BLaER1 treated with 17β-estradiol and CSF1 and Interleukin-3, amounts not matched to agents 10 nM and 100 nM (cell line): ENCODE measurements around the gene DIP2C.
"Not testable (repeated sequence)": the region's sequence is repeated elsewhere in the genome, so short reads cannot be mapped to it uniquely, and the experiment has no call there.

Source experiments
- H3K27ac ChIP-seq, 11 experiments: shearing (Covaris generic); formaldehyde crosslinking; 2 replicates each; pipeline ENCODE4 v1.8.1; 2022
- H3K27me3 ChIP-seq, 11 experiments: shearing (Covaris generic); formaldehyde crosslinking; 2 replicates each; pipeline ENCODE4 v1.8.1; 2022
- H3K36me3 ChIP-seq, 11 experiments: shearing (Covaris generic); formaldehyde crosslinking; 2 replicates each; pipeline ENCODE4 v1.8.1; 2022
- H3K4me1 ChIP-seq, 10 experiments: shearing (Covaris generic); formaldehyde crosslinking; 2 replicates each; pipeline ENCODE4 v1.8.1; 2022
- H3K4me2 ChIP-seq, 11 experiments: shearing (Covaris generic); formaldehyde crosslinking; 2 replicates each; pipeline ENCODE4 v1.8.1; 2022
- H3K4me3 ChIP-seq, 10 experiments: shearing (Covaris generic); formaldehyde crosslinking; 2 replicates each; pipeline ENCODE4 v1.8.1; 2022
- H3K9ac ChIP-seq, 11 experiments: shearing (Covaris generic); formaldehyde crosslinking; 2 replicates each; pipeline ENCODE4 v1.8.1; 2022
- H3K9me3 ChIP-seq, 11 experiments: shearing (Covaris generic); formaldehyde crosslinking; replicated peaks in 1 of 11; 2 replicates each; pipeline ENCODE4 v1.8.1; 2022
- H4K20me1 ChIP-seq, 11 experiments: shearing (Covaris generic); formaldehyde crosslinking; 2 replicates each; pipeline ENCODE4 v1.8.1; 2022
- Cebpa-rat ChIP-seq, 11 experiments: shearing (Covaris generic); IDR thresholded peaks; 2 replicates each; pipeline ENCODE4 v1.8.1; 2022

The DIP2C gene

DNA sequence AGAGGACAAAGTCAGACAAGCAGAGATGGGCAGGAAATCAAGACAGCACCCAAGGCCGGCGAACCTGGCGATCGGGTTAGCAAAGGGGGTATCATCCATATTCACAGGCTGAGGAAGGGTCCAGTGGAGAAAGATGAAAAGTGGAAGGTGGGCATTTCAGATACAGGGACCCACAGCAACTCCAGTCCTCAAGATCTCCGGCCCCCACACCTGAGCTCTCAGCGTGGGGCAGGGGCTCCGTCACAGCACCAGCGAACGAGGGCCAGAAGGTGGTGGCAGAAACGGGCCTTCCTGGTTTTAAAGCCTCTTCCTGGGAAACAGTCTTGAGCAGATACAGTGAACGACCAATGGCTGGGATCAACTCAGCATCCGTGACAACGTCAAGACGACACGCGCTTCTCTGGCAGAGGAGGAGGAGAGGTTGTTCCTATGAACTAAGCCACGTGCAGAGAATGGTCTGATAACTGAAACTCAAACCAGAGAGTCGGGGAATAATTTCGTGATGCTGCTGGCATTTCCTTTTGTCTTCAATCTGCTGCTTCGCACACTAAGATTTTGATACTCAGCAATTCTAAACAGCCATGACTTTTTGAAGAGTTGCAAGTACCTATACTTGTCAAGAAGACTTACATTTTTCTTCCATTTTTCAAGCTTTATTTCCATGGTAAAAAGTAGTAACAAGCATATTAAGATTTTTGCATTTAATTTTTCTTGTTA is 334.4 kb downstream of the DIP2C start:
- TF ChIP-seq Cebpa-rat (IDR thresholded peaks at IDR 0.05) = no peak
- Histone ChIP-seq H4K20me1 (no peaks in the 10 kb centered on the region; a peak in 1 of 22 replicates), H3K4me3 (no peak overlapping the region), H3K27me3 (no peaks in the 10 kb centered on the region), H3K4me2 (0 out of 22 replicates have a peak overlapping the region, but pooled peaks of 1 of the 11 experiments have one; percentile 37), H3K4me1 (peaks cover 6 to 19% (median 16%) of the 10 kb centered on the region in 10 experiments; a peak in 18 of 20 replicates), H3K9me3 (no peaks in the 10 kb centered on the region), H3K36me3 (peaks cover 0 to 73% (median 19%) of the 10 kb centered on the region in 11 experiments; a peak in 12 of 22 replicates), H3K27ac (no peak overlapping the region), H3K9ac (no peak overlapping the region)

DNA sequence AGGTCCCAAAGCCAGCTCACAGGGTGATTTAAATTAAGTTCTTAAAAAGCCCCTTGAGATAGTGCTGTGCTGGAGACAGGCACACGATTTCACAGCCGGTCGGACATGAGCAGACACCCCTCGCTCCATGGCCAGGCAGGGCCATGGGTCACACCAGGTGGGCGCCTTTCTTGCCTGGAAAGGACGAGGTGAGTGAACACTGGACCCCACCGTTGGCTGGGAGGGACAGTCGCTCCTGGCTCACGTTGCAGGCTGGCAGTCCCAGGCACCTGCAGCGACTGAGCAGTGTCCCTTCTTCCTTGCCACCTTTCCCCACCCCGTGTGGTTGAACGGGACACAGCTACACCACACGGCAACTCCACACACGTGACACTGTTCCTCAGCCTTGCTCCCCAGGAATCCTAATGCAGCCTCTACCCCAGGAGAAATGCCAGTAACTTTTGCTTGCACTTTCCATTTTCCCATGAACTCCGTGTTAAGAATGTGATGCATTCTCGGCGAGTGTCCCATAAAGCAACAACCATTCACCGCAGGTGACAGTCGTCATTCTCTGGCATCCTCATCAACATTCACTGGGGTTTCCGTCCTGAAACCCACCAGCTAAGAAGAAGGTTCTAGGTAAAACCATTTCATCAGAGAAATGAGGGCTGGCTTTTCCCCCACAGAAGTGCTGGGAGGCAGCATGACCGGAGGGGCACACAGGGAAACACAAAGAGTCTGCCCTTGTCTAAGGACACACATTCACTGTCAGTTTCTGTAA is 336.8 kb downstream of the DIP2C start:
- no peaks in the 10 kb centered on the region for H4K20me1 ChIP-seq
- H3K27me3 ChIP-seq = no peaks in the 10 kb centered on the region
- H3K9ac ChIP-seq = no peak overlapping the region
- H3K27ac ChIP-seq = no peak overlapping the region
- peaks cover 0 to 9% (median 4%) of the 10 kb centered on the region in 11 experiments; a peak in 8 of 22 replicates for H3K9me3 ChIP-seq
- H3K36me3 ChIP-seq = peaks cover 0 to 79% (median 30%) of the 10 kb centered on the region in 11 experiments; a peak in 13 of 22 replicates
- H3K4me3 ChIP-seq = no peak overlapping the region
- no peak for TF ChIP-seq Cebpa-rat (IDR thresholded peaks at IDR 0.05)
- peaks cover 6 to 19% (median 16%) of the 10 kb centered on the region in 10 experiments; a peak in 18 of 20 replicates for H3K4me1 ChIP-seq
- H3K4me2 ChIP-seq = no peak overlapping the region

DNA sequence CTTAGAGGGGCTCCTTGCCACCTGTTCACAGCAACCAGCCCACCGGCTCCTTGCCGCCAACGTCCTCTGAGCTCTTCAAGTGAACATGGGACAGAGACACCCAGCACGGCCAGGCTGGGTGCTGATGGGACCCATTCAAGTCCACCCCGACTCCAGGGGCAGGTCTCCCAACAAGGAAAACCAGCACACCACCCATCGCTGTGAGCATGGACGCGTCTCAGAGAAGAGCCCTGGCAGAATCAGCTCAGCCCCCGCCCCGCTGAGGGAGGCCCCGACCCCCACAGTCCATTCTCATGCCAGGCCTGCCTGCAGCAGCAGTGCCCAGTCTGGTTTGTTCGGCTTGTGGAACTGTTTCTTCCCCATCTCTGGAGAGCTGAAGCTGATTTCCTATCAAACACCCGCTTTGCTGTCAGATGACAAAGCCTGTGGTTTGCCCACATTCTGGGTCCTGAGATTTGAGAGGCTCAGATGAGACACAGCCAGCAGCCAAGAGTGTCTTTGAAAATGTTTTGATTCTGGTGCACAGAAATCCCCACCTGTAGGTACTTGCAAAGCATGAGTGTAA is 337.6 kb downstream of the DIP2C start:
- no peaks in the 10 kb centered on the region for H3K27me3 ChIP-seq
- no peak overlapping the region for H3K4me3 ChIP-seq
- no peaks in the 10 kb centered on the region for H4K20me1 ChIP-seq
- peaks cover 0 to 71% (median 27%) of the 10 kb centered on the region in 11 experiments; a peak in 13 of 22 replicates for H3K36me3 ChIP-seq
- no peak overlapping the region for H3K4me2 ChIP-seq
- TF ChIP-seq Cebpa-rat (IDR thresholded peaks at IDR 0.05) = no peak
- H3K9me3 ChIP-seq = peaks cover 0 to 9% (median 5%) of the 10 kb centered on the region in 11 experiments; a peak in 8 of 22 replicates
- H3K4me1 ChIP-seq = peaks cover 6 to 15% (median 11%) of the 10 kb centered on the region in 10 experiments; a peak in 18 of 20 replicates
- no peak overlapping the region for H3K9ac ChIP-seq
- H3K27ac ChIP-seq = no peak overlapping the region

DNA sequence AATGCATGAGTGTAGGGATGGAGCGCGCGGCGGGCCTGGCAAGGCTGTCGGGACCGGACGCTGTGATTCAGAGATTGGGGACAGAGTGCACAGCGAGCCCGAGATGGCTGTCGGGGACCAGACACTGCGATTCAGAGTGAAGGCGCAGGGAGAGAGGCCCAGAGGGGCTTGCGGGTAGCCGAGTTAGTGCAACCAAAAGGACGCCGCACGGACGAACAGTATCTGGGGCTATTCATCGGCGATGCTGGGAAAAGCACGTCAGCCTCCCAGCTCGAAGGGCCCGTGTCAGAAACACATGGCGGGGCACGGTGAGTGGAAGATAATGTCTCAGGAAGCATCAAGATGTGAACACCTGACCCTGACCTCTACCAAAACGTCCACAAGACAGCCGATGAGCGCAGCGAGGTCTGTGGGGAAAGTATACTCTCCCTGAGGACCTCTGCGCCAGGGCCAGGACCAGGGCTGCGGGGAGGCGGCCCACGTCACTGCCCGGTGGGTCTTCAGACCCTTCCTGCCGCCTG is 338.4 kb downstream of the DIP2C start:
- no peaks in the 10 kb centered on the region for H3K27me3 ChIP-seq
- H3K4me3 ChIP-seq = no peak overlapping the region
- no peaks in the 10 kb centered on the region for H4K20me1 ChIP-seq
- H3K4me1 ChIP-seq = peaks cover 0 to 7% (median 4%) of the 10 kb centered on the region in 10 experiments; a peak in 16 of 20 replicates
- peaks cover 0 to 63% (median 27%) of the 10 kb centered on the region in 11 experiments; a peak in 13 of 22 replicates for H3K36me3 ChIP-seq
- H3K9me3 ChIP-seq = peaks cover 0 to 9% (median 5%) of the 10 kb centered on the region in 11 experiments; a peak in 8 of 22 replicates
- no peak overlapping the region for H3K9ac ChIP-seq
- no peak for TF ChIP-seq Cebpa-rat (IDR thresholded peaks at IDR 0.05)
- no peak overlapping the region for H3K27ac ChIP-seq
- H3K4me2 ChIP-seq = no peak overlapping the region

DNA sequence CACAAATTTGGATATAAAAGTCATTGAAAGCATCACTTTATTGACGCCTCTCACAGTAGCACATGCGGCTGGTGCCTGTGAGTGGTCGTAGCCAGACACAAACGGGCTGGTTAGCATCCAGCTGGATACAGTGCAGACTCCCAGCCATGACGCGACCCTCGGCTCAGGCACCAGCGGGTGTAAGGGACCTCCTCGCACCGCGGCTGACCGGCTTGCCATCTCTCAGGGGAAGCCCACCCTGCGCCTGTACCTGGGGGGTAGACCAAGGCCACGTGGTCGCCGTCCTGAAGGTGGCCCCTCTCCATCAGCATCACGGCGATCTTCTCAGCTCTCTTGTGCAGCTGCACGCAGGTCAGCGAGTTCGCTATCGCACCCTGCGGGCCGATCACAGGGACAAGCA is 340.4 kb downstream of the DIP2C start:
- Histone ChIP-seq H3K27ac (no peak overlapping the region), H3K9me3 (peaks cover 0 to 9% (median 5%) of the 10 kb centered on the region in 11 experiments; a peak in 8 of 22 replicates), H3K36me3 (peaks cover 0 to 52% (median 29%) of the 10 kb centered on the region in 11 experiments; a peak in 13 of 22 replicates), H3K4me3 (no peak overlapping the region), H4K20me1 (no peaks in the 10 kb centered on the region; a peak in 1 of 22 replicates), H3K4me2 (no peak overlapping the region), H3K9ac (no peak overlapping the region), H3K4me1 (peaks cover 0 to 4% (median 0%) of the 10 kb centered on the region in 10 experiments; a peak in 1 of 20 replicates), H3K27me3 (no peaks in the 10 kb centered on the region)
- TF ChIP-seq Cebpa-rat (IDR thresholded peaks at IDR 0.05) = no peak

DNA sequence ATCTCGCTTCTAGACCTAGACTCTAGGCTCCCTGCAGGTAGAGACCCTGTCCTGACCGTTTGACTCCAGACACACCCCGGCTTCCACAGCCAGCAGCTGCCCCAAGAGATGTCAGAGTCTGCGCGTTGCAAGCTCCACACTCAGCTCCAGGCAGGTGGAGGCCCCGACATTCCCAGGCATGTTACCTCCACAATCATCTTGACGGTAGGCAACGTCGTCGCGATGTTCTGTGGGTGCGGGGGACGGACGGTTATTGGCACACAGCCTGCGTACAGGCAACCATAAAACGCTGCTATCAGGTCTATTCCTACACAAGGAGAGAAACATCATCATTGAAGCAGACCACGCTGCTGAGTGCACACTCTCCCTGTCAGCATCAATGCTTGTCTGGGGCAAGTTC is 341.0 kb downstream of the DIP2C start:
- peaks cover 0 to 9% (median 5%) of the 10 kb centered on the region in 11 experiments; a peak in 8 of 22 replicates for H3K9me3 ChIP-seq
- peaks cover 0 to 4% (median 0%) of the 10 kb centered on the region in 10 experiments; a peak in 1 of 20 replicates for H3K4me1 ChIP-seq
- H3K4me2 ChIP-seq = no peak overlapping the region
- no peak overlapping the region for H3K9ac ChIP-seq
- peaks cover 0 to 45% (median 30%) of the 10 kb centered on the region in 11 experiments; a peak in 13 of 22 replicates for H3K36me3 ChIP-seq
- TF ChIP-seq Cebpa-rat (IDR thresholded peaks at IDR 0.05) = no peak
- no peaks in the 10 kb centered on the region; a peak in 1 of 22 replicates for H4K20me1 ChIP-seq
- H3K4me3 ChIP-seq = no peak overlapping the region
- no peak overlapping the region for H3K27ac ChIP-seq
- no peaks in the 10 kb centered on the region for H3K27me3 ChIP-seq

DNA sequence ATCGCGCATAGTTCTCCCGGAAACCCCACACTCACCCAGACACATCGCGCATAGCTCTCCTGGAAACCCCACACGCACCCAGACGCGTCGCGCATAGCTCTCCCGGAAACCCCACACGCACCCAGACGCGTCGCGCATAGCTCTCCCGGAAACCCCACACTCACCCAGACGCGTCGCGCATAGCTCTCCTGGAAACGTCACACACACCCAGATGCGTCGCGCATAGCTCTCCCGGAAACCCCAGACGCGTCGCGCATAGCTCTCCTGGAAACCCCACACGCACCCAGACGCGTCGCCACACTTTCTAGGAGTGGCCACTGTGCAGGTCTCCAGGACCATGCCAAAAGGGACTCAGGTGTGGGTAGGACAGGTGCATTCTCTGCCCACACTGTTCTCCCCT is 341.7 kb downstream of the DIP2C start:
- H3K27me3 ChIP-seq, H3K4me1 ChIP-seq, H3K4me2 ChIP-seq, H3K27ac ChIP-seq, H3K9me3 ChIP-seq, H4K20me1 ChIP-seq, H3K4me3 ChIP-seq, H3K9ac ChIP-seq: not testable (repeated sequence)
- H3K36me3 ChIP-seq = peaks cover 0 to 41% (median 30%) of the 10 kb centered on the region in 11 experiments; a peak in 13 of 22 replicates

DNA sequence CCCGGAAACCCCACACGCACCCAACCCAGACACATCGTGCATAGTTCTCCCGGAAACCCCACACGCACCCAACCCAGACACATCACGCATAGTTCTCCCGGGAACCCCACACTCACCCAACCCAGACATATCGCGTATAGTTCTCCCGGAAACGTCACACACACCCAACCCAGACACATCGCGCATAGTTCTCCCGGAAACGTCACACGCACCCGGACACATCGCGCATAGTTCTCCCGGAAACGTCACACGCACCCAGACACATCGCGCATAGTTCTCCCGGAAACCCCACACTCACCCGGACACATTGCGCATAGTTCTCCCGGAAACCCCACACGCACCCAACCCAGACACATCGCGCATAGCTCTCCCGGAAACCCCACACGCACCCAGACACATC is 342.3 kb downstream of the DIP2C start:
- not testable (repeated sequence) for H3K9me3 ChIP-seq, H3K4me3 ChIP-seq, H3K9ac ChIP-seq, H3K4me1 ChIP-seq, H4K20me1 ChIP-seq, H3K27ac ChIP-seq, H3K4me2 ChIP-seq, H3K27me3 ChIP-seq
- peaks cover 0 to 38% (median 29%) of the 10 kb centered on the region in 11 experiments; a peak in 13 of 22 replicates for H3K36me3 ChIP-seq
